Activated CD8-positive, alpha-beta memory T cell treated with anti-CD3 and anti-CD28 coated beads for 24 hours (primary cell): ENCODE measurements around the gene NRN1L.
A peak's percentile ranks its signal among the peaks of the same experiment; 100 is the strongest.

Source experiments
- DNase-seq: peaks from one replicate; pipeline ENCODE4 v3.0.0-alpha.2; 2020

Gene NRN1L

GRCh38 chr16:67922740-67923139 is 38.1 kb downstream of the NRN1L start:
- DNase-seq, result no peak

- no peak for DNase-seq
These were observed 38.9 kb downstream of the NRN1L start for GRCh38 chr16:67923414-67924116.

GRCh38 chr16:67924140-67924906 is 39.6 kb downstream of the NRN1L start:
- DNase-seq, result no peak

- DNase-seq, result no peak
These were observed 41.6 kb downstream of the NRN1L start for GRCh38 chr16:67926181-67926750.

GRCh38 chr16:67927131-67927941 is 42.7 kb downstream of the NRN1L start:
- no peak for DNase-seq

GRCh38 chr16:67928147-67928546 is 43.5 kb downstream of the NRN1L start:
- no peak for DNase-seq

- peak; percentile 90 for DNase-seq
These were observed 44.1 kb downstream of the NRN1L start for GRCh38 chr16:67928561-67929364.

GRCh38 chr16:67930191-67930590 is 45.5 kb downstream of the NRN1L start:
- DNase-seq, result no peak

GRCh38 chr16:67930678-67931211 is 46.1 kb downstream of the NRN1L start:
- no peak for DNase-seq

- DNase-seq, result no peak
These were observed 47.2 kb downstream of the NRN1L start, which contains the start of gene CTRL for GRCh38 chr16:67931712-67932461. Gene CTRL, minus strand, starts transcription at chr16:67931862. Its CDS starts 10 bp downstream, at chr16:67931852.

GRCh38 chr16:67932462-67932840 is 47.8 kb downstream of the NRN1L start:
- DNase-seq, result no peak

GRCh38 chr16:67933805-67934204 is 49.1 kb downstream of the NRN1L start:
- DNase-seq, result no peak

- no peak for DNase-seq
These were observed 49.8 kb downstream of the NRN1L start for GRCh38 chr16:67934306-67935100.

GRCh38 chr16:67935101-67935401 is 50.4 kb downstream of the NRN1L start:
- DNase-seq, result no peak

- peak; percentile 95 for DNase-seq
These were observed 50.9 kb downstream of the NRN1L start for GRCh38 chr16:67935402-67936123.
